Hepatic stellate cell (primary cell): Measurements from ENCODE around the gene ADAM29.
"Not testable (repeated sequence)": the region's sequence is repeated elsewhere in the genome, so short reads cannot be mapped to it uniquely, and the experiment has no call there.

ENCODE experiments used
- DNase-seq: peaks from one replicate; pipeline ENCODE4 v3.0.0; 2011; ENCODE audit warnings: low spot score

ADAM29 gene

DNA sequence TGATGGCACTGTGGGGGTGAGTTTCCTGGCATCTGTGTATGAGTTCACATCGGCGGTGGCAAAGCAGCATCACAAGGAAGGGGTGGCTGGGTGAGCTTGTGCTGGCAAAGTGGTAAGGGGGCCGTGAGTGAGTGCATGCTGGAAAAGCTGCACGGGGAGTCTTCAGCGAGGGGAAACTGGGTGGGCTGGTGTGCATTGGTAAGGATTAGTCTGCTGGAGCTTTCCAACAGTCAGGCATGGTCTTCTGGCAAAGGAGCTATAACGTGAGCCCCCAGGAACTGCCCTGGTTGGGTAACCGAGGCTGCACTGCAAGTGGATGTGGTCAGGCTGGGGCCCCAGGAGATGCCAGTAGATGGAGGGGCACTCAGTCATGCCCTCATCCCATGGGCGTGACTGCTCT is 30.7 kb downstream of the ADAM29 start:
- no peak for DNase-seq

DNA sequence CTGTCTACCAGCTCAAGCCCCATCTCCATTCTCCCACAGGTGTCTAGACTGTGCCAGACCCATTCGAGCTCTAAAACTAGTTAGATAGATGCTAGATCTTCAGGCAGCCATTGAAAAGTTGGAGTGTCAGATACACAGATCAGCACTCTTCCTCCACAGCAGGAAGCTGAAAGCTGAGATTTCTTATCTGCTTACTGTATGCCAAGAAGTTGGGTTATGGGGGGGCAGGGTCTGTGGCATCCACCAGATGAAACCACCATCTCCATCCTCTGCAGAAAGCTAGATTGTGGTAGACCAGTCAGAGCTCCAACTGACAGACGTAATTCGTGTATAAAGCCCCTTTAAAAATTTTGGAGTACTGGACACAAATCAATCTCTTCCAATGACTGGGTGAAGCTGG is 54.8 kb downstream of the ADAM29 start:
- no peak for DNase-seq

DNA sequence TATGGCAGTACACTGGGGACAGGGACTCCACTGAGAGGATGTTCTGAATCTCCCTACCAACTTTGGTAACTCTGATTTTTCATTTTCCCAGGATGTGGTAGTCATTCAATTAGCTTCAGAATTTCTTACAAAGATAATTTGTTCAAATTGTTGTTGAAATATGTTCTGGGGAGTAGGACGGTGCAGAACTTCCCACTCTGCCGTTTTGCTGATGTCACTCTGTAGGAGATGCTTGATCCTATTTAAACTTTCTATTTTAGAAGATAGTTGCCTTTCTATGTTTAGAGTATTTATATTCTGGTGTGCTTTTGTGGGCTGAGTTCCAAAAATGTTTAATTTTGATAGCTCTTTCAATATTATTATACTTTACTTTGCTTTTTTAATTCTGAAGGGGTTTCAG is 55.2 kb downstream of the ADAM29 start:
- no peak for DNase-seq

DNA sequence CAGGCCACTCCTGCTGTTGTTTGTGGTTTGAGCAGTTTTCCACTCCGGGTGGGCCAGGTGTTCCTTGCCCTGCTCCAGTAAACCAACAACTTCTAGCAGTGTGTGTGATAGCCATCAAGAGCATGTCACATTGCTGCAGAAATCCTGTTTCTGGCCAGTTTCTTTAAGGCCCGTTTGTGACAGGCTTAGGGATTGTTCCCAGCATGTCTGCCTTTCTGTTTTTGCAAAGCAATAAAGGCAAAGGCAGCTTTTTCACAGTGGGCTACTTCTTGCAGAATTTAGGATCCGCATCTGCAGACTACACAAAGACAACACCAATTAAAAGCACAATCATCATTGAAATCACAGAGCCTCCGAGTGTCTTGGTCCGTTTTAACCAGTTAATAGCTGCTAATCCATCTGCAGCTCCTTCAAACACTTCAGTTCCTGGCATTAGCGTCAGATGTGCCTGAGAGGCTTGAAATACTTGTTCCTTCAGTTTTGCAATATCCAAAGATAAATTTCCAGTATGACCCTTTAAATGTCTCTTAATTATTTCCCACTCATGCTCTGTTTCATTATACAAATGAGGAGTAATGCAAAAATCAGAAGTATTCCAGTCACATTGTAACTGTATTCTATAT is 65.1 kb downstream of the ADAM29 start:
- DNase-seq, result no peak

DNA sequence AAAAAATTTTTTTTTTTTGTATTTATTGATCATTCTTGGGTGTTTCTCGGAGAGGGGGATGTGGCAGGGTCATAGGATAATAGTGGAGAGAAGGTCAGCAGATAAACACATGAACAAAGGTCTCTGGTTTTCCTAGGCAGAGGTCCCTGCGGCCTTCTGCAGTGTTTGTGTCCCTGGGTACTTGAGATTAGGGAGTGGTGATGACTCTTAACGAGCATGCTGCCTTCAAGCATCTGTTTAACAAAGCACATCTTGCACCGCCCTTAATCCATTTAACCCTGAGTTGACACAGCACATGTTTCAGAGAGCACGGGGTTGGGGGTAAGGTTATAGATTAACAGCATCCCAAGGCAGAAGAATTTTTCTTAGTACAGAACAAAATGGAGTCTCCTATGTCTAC is 65.7 kb downstream of the ADAM29 start:
- not testable (repeated sequence) for DNase-seq

DNA sequence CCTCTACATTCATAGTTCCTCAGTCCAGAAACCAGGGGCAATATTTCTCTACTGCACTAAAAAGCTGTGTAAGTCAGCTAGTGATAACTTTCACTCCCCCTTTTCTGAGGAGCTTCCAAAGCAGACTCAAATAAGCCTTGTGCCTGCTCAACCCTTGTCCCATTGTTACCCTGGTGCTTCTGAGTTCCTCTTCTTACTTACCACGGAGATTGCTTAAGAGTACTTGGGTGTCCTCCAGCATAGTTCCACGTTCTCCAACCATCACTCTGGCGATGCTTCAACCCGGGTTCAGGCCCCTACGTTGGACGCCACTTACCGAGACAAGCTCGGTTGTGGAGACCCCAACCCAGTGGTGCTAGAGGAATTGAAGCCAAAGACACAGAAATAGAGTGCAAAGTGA is 71.6 kb downstream of the ADAM29 start:
- no peak for DNase-seq

DNA sequence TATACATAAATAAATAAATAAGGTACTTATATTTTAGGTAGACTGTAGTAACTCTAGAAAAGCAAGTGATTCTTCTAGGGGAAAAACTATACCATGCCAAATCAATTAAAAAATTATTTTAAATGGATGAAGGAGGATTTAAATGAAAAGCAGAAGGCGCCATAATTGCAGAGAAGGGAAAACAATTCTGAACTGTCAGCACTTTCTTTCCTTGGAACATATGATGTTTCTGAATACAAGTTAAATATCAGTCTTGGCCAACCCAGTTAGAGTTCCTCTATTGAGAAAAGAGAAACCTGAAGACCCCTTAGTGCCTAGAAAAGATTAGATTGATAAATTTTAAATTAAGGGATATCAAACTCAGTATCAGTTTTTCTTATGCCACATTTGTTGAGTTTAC is 75.8 kb downstream of the ADAM29 start:
- no peak for DNase-seq

DNA sequence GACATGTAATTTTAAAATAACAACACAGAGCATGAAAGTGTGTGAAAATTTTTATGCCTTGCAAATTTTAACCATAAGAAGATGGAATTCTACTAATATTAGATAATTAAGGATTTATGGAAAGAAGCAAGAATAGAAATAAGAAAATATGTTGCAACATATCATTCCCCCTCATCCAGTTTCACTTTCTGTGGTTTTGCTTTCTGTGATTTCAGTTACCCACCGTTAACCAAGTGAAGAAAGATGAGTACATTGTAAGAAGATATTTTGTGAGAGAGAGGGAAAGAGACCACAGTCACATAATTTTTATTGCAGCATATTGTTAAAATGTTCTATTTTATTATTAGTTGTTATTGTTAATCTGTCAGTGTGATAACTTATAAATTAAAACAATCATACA is 77.9 kb downstream of the ADAM29 start:
- no peak for DNase-seq

DNA sequence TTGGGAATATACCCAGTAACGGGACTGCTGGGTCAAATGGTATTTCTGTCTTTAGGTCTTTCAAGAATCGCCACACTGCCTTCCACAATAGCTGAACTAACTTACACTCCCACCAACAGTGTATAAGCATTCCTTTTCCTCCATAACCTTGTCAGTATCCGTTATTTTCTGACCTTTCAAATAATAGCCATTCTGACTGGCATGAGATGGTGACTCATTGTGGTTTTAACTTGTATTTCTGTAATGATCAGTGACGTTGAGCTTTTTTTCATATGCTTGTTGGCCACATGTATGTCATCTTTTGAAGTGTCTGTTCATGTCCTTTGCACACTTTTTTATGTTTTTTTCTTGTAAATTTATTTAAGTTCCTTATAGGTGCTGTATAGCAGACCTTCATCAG is 81.2 kb downstream of the ADAM29 start:
- DNase-seq, result no peak

DNA sequence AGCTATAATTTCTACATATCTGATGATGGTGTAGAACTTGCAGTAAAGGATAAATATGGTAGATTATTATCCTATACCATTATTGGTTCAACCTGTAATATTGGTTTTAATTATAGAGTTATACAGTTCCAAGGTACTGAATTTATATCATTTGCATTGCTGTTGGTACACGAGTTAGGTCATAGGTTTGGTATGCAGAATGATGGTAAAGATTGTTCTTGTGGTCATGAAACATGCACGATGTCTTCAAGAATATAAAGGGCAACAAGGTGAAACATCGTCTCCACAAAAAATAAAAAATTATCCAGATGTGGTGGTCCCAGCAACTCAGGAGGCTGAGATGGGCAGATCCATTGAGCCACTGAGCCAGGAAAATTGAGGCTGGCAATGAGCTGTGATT is 99.6 kb downstream of the ADAM29 start:
- DNase-seq, result no peak

DNA sequence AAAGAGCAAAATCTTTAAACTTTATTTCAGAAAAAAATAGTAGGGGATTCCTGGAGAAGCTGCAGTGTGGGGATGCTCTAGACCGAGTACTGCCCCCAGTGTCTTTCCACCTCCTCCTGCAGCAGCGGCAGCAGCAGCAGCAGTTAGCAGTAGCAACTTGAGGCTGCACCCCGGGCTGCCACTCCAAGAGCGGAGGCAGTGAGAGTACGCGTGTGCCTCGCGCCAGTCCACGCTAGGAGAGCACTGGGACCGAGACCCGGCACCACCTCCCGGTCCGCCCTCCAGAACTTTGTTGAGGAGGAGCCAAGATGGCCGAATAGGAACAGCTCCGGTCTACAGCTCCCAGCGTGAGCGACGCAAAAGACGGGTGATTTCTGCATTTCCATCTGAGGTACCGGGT is 101.3 kb downstream of the ADAM29 start:
- not testable (repeated sequence) for DNase-seq
